Measurements from ENCODE around the gene HEATR9.

The HEATR9 gene

DNA sequence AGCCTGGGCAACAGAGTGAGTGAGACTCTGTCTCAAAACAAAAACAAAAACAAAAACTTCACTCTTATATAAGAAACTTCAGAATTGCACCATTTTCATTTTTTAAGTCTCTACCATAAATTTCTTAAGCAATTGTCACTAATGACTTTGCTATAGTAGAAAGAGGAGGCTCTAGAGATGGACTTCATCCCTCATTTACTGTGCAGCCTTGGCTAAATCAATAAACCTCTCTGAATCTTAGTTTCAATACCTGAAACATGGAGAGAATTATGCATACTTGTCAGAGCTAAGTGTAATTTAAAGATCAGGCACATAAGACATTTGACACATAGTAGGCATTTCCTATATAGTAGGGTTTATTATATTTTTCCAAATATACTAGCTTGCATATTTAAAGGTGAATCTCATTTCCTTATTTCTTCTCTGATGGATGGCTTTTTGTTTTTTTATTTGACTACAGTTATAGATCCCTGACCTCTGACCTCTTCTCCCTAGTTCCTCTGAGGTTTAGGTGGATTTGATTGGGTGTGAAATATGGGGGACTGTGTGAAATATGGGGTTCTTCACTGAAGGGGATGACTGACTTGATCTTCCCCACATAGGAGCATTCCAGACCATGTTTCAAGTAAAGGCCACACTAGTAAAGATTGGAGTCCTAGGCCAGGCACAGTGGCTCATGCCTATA is 8.8 kb upstream of the HEATR9 start:
- no peak for TF ChIP-seq EZH2 (optimal IDR thresholded peaks at IDR 0.05; ENCODE audit: low read depth, low read length)
- TF ChIP-seq, protein P1, sequence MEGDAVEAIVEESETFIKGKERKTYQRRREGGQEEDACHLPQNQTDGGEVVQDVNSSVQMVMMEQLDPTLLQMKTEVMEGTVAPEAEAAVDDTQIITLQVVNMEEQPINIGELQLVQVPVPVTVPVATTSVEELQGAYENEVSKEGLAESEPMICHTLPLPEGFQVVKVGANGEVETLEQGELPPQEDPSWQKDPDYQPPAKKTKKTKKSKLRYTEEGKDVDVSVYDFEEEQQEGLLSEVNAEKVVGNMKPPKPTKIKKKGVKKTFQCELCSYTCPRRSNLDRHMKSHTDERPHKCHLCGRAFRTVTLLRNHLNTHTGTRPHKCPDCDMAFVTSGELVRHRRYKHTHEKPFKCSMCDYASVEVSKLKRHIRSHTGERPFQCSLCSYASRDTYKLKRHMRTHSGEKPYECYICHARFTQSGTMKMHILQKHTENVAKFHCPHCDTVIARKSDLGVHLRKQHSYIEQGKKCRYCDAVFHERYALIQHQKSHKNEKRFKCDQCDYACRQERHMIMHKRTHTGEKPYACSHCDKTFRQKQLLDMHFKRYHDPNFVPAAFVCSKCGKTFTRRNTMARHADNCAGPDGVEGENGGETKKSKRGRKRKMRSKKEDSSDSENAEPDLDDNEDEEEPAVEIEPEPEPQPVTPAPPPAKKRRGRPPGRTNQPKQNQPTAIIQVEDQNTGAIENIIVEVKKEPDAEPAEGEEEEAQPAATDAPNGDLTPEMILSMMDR (IDR thresholded peaks at IDR 0.05; ENCODE audit: low read length), result no peak
- no peaks in the 10 kb centered on the region for H3K9me2 ChIP-seq (replicated peaks; ENCODE audit: insufficient read depth, low read length)
- H3K79me2 ChIP-seq (ENCODE audit: low read length), result no peaks in the 10 kb centered on the region
- no peaks in the 10 kb centered on the region for H3K36me3 ChIP-seq (replicated peaks; ENCODE audit: insufficient read depth, low read length)
- no peak overlapping the region for H3K4me2 ChIP-seq (ENCODE audit: low read depth, low read length)
- DNase-seq, result no peak
- H2AFZ ChIP-seq (ENCODE audit: low read length), result no peak overlapping the region
- H3K27ac ChIP-seq (ENCODE audit: low read length), result no peak overlapping the region
- peaks cover 37% of the 10 kb centered on the region for H3K4me1 ChIP-seq (ENCODE audit: low read length)
- H4K20me1 ChIP-seq (ENCODE audit: insufficient read depth, low read length), result no peaks in the 10 kb centered on the region
- no peak overlapping the region for H3K4me3 ChIP-seq (ENCODE audit: low read length)
- no peaks in the 10 kb centered on the region for H3K9me3 ChIP-seq (replicated peaks; ENCODE audit: insufficient read depth, low read length)
- H3K9ac ChIP-seq (ENCODE audit: low read length), result no peak overlapping the region
- no peaks in the 10 kb centered on the region; the same call in 1 of the 2 replicates for H3K27me3 ChIP-seq (replicated peaks; ENCODE audit: insufficient read depth, low read length)
- peaks cover 28% of the 10 kb centered on the region for H3F3A ChIP-seq (ENCODE audit: insufficient read depth, low read length)

DNA sequence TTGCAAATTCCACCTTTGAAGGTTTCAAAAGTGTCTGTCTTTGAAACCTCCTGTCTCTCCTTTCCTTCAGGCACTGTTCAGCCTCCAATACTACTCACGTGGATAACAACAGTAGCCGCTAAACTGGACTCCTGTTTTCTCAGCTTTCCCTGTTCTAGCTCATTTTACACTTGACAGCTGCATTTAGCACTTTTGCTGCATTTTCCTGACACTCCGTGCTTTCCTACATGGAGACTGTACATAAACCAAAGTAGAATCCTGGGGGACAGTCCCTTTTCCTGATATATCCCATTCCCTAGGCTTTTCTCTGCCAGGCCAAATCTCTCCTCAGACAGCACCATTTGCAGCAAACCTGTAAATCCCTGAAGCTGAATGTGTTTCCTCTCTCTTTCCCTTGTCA is 7.8 kb upstream of the HEATR9 start:
- H3K27ac ChIP-seq (ENCODE audit: low read length), result no peak overlapping the region
- H3K4me3 ChIP-seq (ENCODE audit: low read length), result no peak overlapping the region
- DNase-seq, result no peak
- no peak overlapping the region for H2AFZ ChIP-seq (ENCODE audit: low read length)
- H3K9ac ChIP-seq (ENCODE audit: low read length), result no peak overlapping the region
- TF ChIP-seq EZH2phosphoT487 (IDR thresholded peaks at IDR 0.05; ENCODE audit: low read length) (no peak), EZH2 (optimal IDR thresholded peaks at IDR 0.05; ENCODE audit: low read depth, low read length) (no peak)
- TF ChIP-seq, protein P1 (IDR thresholded peaks at IDR 0.05; ENCODE audit: low read length), result no peak
- H3K27me3 ChIP-seq (replicated peaks; ENCODE audit: insufficient read depth, low read length), result no peaks in the 10 kb centered on the region; the same call in 1 of the 2 replicates
- H3K4me2 ChIP-seq (ENCODE audit: low read depth, low read length), result no peak overlapping the region
- no peaks in the 10 kb centered on the region for H3K9me3 ChIP-seq (replicated peaks; ENCODE audit: insufficient read depth, low read length)
- H3K79me2 ChIP-seq (ENCODE audit: low read length), result no peaks in the 10 kb centered on the region
- H3K36me3 ChIP-seq (replicated peaks; ENCODE audit: insufficient read depth, low read length), result no peaks in the 10 kb centered on the region
- H4K20me1 ChIP-seq (ENCODE audit: insufficient read depth, low read length), result no peaks in the 10 kb centered on the region
- H3K4me1 ChIP-seq (ENCODE audit: low read length), result peaks cover 37% of the 10 kb centered on the region
- peaks cover 28% of the 10 kb centered on the region for H3F3A ChIP-seq (ENCODE audit: insufficient read depth, low read length)
- no peaks in the 10 kb centered on the region for H3K9me2 ChIP-seq (replicated peaks; ENCODE audit: insufficient read depth, low read length)

DNA sequence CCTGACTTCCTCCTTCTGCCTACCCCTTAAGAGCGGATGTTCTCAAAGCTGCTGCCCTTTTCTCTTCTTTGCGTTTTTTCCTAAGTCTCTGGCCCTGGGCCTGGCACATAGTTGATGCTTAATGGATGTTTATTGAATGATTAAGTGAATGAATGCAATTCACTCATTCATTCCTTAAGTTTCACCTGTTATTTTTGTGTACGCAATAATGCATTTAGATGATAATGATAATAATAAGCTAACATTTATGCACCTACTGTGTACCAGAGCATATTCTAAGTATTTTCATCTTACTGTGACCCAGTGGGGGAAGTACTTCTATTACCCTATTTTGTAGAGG is 7.1 kb upstream of the HEATR9 start:
- no peak for DNase-seq
- peak overlapping the region; percentile 25; the same call in 1 of the 2 replicates for H3K27ac ChIP-seq (ENCODE audit: low read length)
- no peaks in the 10 kb centered on the region for H3K27me3 ChIP-seq (replicated peaks; ENCODE audit: insufficient read depth, low read length)
- no peak overlapping the region for H3K4me3 ChIP-seq (ENCODE audit: low read length)
- no peaks in the 10 kb centered on the region for H3K9me2 ChIP-seq (replicated peaks; ENCODE audit: insufficient read depth, low read length)
- no peaks in the 10 kb centered on the region for H3K79me2 ChIP-seq (ENCODE audit: low read length)
- no peaks in the 10 kb centered on the region for H4K20me1 ChIP-seq (ENCODE audit: insufficient read depth, low read length)
- H3K4me2 ChIP-seq (ENCODE audit: low read depth, low read length), result peak overlapping the region; percentile 27
- no peaks in the 10 kb centered on the region for H3K36me3 ChIP-seq (replicated peaks; ENCODE audit: insufficient read depth, low read length)
- no peak for TF ChIP-seq EZH2 (optimal IDR thresholded peaks at IDR 0.05; ENCODE audit: low read depth, low read length)
- TF ChIP-seq, protein P1 (IDR thresholded peaks at IDR 0.05; ENCODE audit: low read length), result no peak
- no peak for TF ChIP-seq EZH2phosphoT487 (IDR thresholded peaks at IDR 0.05; ENCODE audit: low read length)
- peaks cover 26% of the 10 kb centered on the region for H3F3A ChIP-seq (ENCODE audit: insufficient read depth, low read length)
- H2AFZ ChIP-seq (ENCODE audit: low read length), result no peak overlapping the region
- peaks cover 31% of the 10 kb centered on the region for H3K4me1 ChIP-seq (ENCODE audit: low read length)
- no peak overlapping the region for H3K9ac ChIP-seq (ENCODE audit: low read length)
- no peaks in the 10 kb centered on the region for H3K9me3 ChIP-seq (replicated peaks; ENCODE audit: insufficient read depth, low read length)

Measured in MM.1S (cell line).